IMR-90 (cell line): ENCODE data around the gene ALPI. TPM values are rescaled to one million over a fixed set of nuclear protein-coding genes. Genes with fewer than 3 reads are reported as not detected.

Source experiments
- ATAC-seq: fragments of 200-7000 bp; cut with Tn5 transposase; 2 replicates; pipeline ENCODE4 v1.9.1; 2020; ENCODE audit warnings: low read depth, mild to moderate bottlenecking, moderate library complexity
- BruUV-seq: library from RNA; stranded (reverse); fragments of 400-500 nt; replicated peaks from 2 replicates; lab custom pipeline; 2021; lab: Mats Ljungman, UMichigan
- CTCF ChIA-PET: fragments of 300-600 bp; formaldehyde crosslinking; extraction: SDS; loops from one replicate; lab custom pipeline; 2021; ENCODE audit warnings: antibody characterized with exemption; lab: Yijun Ruan, JAX
- POLR2A ChIA-PET: fragments of 300-600 bp; sonication (Branson Sonifier 250); formaldehyde crosslinking; loops from one replicate; lab custom pipeline; 2022; ENCODE audit warnings: antibody characterized with exemption; ENCODE audit not compliant: unreplicated experiment; lab: Charles Lee
- DNase-seq: peaks from one replicate; pipeline ENCODE4 v3.0.0; 2013
- H2AFZ ChIP-seq: replicated peaks from 2 replicates; pipeline ENCODE3; 2013; ENCODE audit warnings: low read length, mild to moderate bottlenecking; ENCODE audit not compliant: poor library complexity
- H2AK5ac ChIP-seq: 2 replicates; pipeline ENCODE4 v1.6.1; 2013; ENCODE audit warnings: low read depth, low read length, inconsistent platforms
- H2AK9ac ChIP-seq: replicated peaks from 2 replicates; pipeline ENCODE3; 2013; ENCODE audit warnings: mild to moderate bottlenecking, low read depth, low read length, moderate library complexity; ENCODE audit not compliant: poor library complexity
- H2BK120ac ChIP-seq: 2 replicates; pipeline ENCODE4 v1.6.1; 2013; ENCODE audit warnings: low read depth, low read length, inconsistent platforms
- H2BK15ac ChIP-seq: 3 replicates; pipeline ENCODE4 v1.6.1; 2013; ENCODE audit warnings: low read depth, low read length, inconsistent platforms
- H2BK20ac ChIP-seq: 2 replicates; pipeline ENCODE4 v1.6.1; 2013; ENCODE audit warnings: low read depth, mild to moderate bottlenecking, inconsistent platforms, low read length, moderate library complexity
- H2BK5ac ChIP-seq: 2 replicates; pipeline ENCODE4 v1.6.1; 2013; ENCODE audit warnings: mild to moderate bottlenecking, low read depth, low read length, inconsistent platforms; ENCODE audit not compliant: poor library complexity, severe bottlenecking
- H3K14ac ChIP-seq: replicated peaks from 2 replicates; pipeline ENCODE4 v1.6.1; 2013; ENCODE audit warnings: low read depth, low read length, inconsistent platforms
- H3K18ac ChIP-seq: 2 replicates; pipeline ENCODE4 v1.6.1; 2013; ENCODE audit warnings: low read depth, low read length, control low read depth
- H3K23ac ChIP-seq: 2 replicates; pipeline ENCODE4 v1.6.1; 2013; ENCODE audit warnings: low read depth, low read length, inconsistent platforms
- H3K27ac ChIP-seq: 2 replicates; pipeline ENCODE4 v1.5.1; 2013; ENCODE audit warnings: mild to moderate bottlenecking, control low read depth, low read length; ENCODE audit not compliant: insufficient read depth
- H3K27me3 ChIP-seq: 2 replicates; pipeline ENCODE4 v1.6.1; 2013; ENCODE audit warnings: low read length; ENCODE audit not compliant: control insufficient read depth, insufficient read depth
- H3K36me3 ChIP-seq: 2 replicates; pipeline ENCODE4 v1.6.1; 2013; ENCODE audit warnings: low read length, mixed read lengths; ENCODE audit not compliant: control insufficient read depth, insufficient read depth
- H3K4ac ChIP-seq: 2 replicates; pipeline ENCODE4 v1.6.1; 2013; ENCODE audit warnings: low read depth, low read length, inconsistent platforms
- H3K4me1 ChIP-seq: 2 replicates; pipeline ENCODE4 v1.6.1; 2013; ENCODE audit warnings: low read length, mixed read lengths; ENCODE audit not compliant: control insufficient read depth, insufficient read depth
- H3K4me2 ChIP-seq: 2 replicates; pipeline ENCODE4 v1.6.1; 2013; ENCODE audit warnings: low read depth, mild to moderate bottlenecking, control low read depth, low read length, moderate library complexity
- H3K4me3 ChIP-seq: 2 replicates; pipeline ENCODE4 v1.5.1; 2013; ENCODE audit warnings: low read depth, mild to moderate bottlenecking, control low read depth, low read length, moderate library complexity; ENCODE audit not compliant: insufficient read depth
- H3K56ac ChIP-seq: 2 replicates; pipeline ENCODE4 v1.6.1; 2013; ENCODE audit warnings: low read length, inconsistent platforms; ENCODE audit not compliant: insufficient read depth; ENCODE audit errors: extremely low read depth
- H3K79me1 ChIP-seq, 2 experiments: 2 replicates each; pipeline ENCODE4 v1.6.1; 2013; ENCODE audit warnings: low read length in 2 of 2, inconsistent platforms in 1 of 2, low read depth in 1 of 2
- H3K9ac ChIP-seq: 2 replicates; pipeline ENCODE4 v1.6.1; 2013; ENCODE audit warnings: low read depth, low read length, control low read depth
- H3K9me1 ChIP-seq: 2 replicates; pipeline ENCODE4 v1.6.1; 2013; ENCODE audit warnings: low read length, inconsistent platforms; ENCODE audit not compliant: insufficient read depth
- H3K9me3 ChIP-seq: 2 replicates; pipeline ENCODE4 v1.6.1; 2013; ENCODE audit warnings: low read length; ENCODE audit not compliant: control insufficient read depth, insufficient read depth
- H4K20me1 ChIP-seq: 2 replicates; pipeline ENCODE4 v1.6.1; 2013; ENCODE audit warnings: low read length, inconsistent platforms; ENCODE audit not compliant: insufficient read depth
- H4K5ac ChIP-seq: 2 replicates; pipeline ENCODE4 v1.6.1; 2013; ENCODE audit warnings: mild to moderate bottlenecking, low read depth, low read length, control low read depth
- H4K8ac ChIP-seq, 2 experiments: 2 replicates each; pipeline ENCODE4 v1.6.1; 2013; ENCODE audit warnings: low read depth in 2 of 2, low read length in 2 of 2, control low read depth in 1 of 2, inconsistent platforms in 1 of 2
- H4K91ac ChIP-seq: 2 replicates; pipeline ENCODE4 v1.6.1; 2013; ENCODE audit warnings: low read depth, low read length, inconsistent platforms; ENCODE audit not compliant: insufficient read depth
- BHLHE40 ChIP-seq: fragments of 150-350 bp; IDR thresholded peaks from 2 replicates; pipeline ENCODE4 v1.6.1; 2016; ENCODE audit warnings: mild to moderate bottlenecking, low read depth, low read length
- MXI1 ChIP-seq: IDR thresholded peaks from 2 replicates; pipeline ENCODE4 v1.6.1; 2012; ENCODE audit warnings: low read depth, mild to moderate bottlenecking, low read length, moderate library complexity, borderline replicate concordance
- RAD21 ChIP-seq: IDR thresholded peaks from 2 replicates; pipeline ENCODE4 v1.6.1; 2012; ENCODE audit warnings: low read length, improper control_type of control experiment
- WGBS, 2 experiments: methylation state at CpG; one replicate each; pipeline versions ENCODE4 v1.1.5 to v1.1.7; 2013; ENCODE audit warnings: missing lambda C conversion rate in 2 of 2; ENCODE audit not compliant: insufficient read length in 1 of 2; ENCODE audit errors: extremely low coverage in 2 of 2; 5-methylcytosine and 5-hydroxymethylcytosine counted together
- dilution Hi-C: fragments of 300-500 bp; cut with HindIII; formaldehyde crosslinking; loops from one replicate; pipeline ENCODE4 v1.14.3; 2018; ENCODE audit warnings: low sequenced_read_pairs; ENCODE audit not compliant: unreplicated experiment
- in situ Hi-C: fragments of 300-500 bp; cut with MboI; formaldehyde crosslinking; loops from 3 replicates; pipeline ENCODE4 v1.14.3; 2019; ENCODE audit warnings: low sequenced_read_pairs, inconsistent platforms, mixed read lengths
- intact Hi-C: fragments of 100-400 bp; cut with micrococcal nuclease; formaldehyde crosslinking; loops from 2 replicates; pipeline ENCODE4 v1.10.0; 2022
- polyA plus RNA-seq, 3 experiments: library from polyadenylated mRNA; depleted of rRNA; stranded (reverse); fragments of >200 nt; gene quantifications; 2 replicates each; pipeline ENCODE4 v1.2.3, GENCODE V29; 2012; ENCODE audit warnings: low replicate concordance in 1 of 3
- total RNA-seq: library from RNA; depleted of rRNA; stranded (reverse); fragments of >200 nt; gene quantifications from 2 replicates; pipeline ENCODE4 v1.2.3, GENCODE V29; 2012
- TF ChIP-seq, protein P1 (sequence below): fragments of 150-350 bp; IDR thresholded peaks from 2 replicates; pipeline ENCODE4 v1.6.1; 2017; ENCODE audit warnings: mild to moderate bottlenecking, antibody characterized with exemption, low read length, low read depth

The ALPI gene
- total and polyA plus RNA-seq, 2 of the 4 experiments (the other 2 are of a cell fraction) = not detected

DNA sequence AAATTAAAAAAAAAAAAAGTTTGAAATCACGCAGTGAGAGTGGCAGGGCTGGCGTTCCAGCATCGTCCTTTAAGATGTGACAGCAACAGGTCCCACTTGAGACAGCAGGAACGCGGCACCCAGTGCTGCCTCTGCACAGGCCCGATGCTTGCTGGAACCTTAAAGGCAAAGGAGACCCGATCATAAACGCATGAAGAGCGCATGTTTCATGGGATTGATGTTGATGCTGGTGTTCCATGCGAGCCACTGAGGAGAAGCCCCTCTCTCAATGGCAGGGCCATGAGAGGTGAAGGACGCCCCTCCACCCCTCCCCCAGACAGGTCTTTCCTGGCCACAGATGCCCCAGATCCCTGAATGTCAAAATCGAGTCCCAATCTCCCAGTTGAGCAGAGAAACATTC lies 17.9 kb upstream of the ALPI start:
- no peak overlapping the region for H3K56ac ChIP-seq
- H3K9me1 ChIP-seq = no peaks in the 10 kb centered on the region
- no peaks in the 10 kb centered on the region for H3K36me3 ChIP-seq
- dilution Hi-C loops (no loop called here), in situ Hi-C loops (no loop called here), intact Hi-C loops (no loop called here)
- no peak overlapping the region for H3K18ac ChIP-seq
- no peak overlapping the region for H4K8ac ChIP-seq
- no peak overlapping the region for H3K4me3 ChIP-seq
- H3K4ac ChIP-seq = no peak overlapping the region
- H2BK5ac ChIP-seq = no peak overlapping the region
- no peak overlapping the region for H2AK9ac ChIP-seq
- no TSS peak for BruUV-seq
- DNase-seq (no peak), ATAC-seq (no peak)
- no peak overlapping the region for H2AFZ ChIP-seq
- no peaks in the 10 kb centered on the region for H3K79me1 ChIP-seq
- no peak overlapping the region for H4K91ac ChIP-seq
- H3K23ac ChIP-seq = no peak overlapping the region
- H2AK5ac ChIP-seq = no peak overlapping the region
- TF ChIP-seq MXI1 (no peak), RAD21 (no peak), BHLHE40 (no peak)
- TF ChIP-seq, protein P1, sequence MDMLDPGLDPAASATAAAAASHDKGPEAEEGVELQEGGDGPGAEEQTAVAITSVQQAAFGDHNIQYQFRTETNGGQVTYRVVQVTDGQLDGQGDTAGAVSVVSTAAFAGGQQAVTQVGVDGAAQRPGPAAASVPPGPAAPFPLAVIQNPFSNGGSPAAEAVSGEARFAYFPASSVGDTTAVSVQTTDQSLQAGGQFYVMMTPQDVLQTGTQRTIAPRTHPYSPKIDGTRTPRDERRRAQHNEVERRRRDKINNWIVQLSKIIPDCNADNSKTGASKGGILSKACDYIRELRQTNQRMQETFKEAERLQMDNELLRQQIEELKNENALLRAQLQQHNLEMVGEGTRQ = no peak
- H3K14ac ChIP-seq = no peak overlapping the region
- no peak overlapping the region for H2BK20ac ChIP-seq
- H3K27ac ChIP-seq = no peak overlapping the region
- ChIA-PET POLR2A (no interaction called here), CTCF (interaction anchor here (0.9 kb wide), 1 partner anchor 536 kb away, joined by 3 read pairs; no protein-coding TSS in a partner anchor)
- no peak overlapping the region for H2BK120ac ChIP-seq
- H3K9ac ChIP-seq = no peak overlapping the region
- H3K4me2 ChIP-seq = no peak overlapping the region
- no peak overlapping the region for H4K5ac ChIP-seq
- WGBS, 2 experiments = 81% methylated on average over 3 of the region's 12 CpGs; no CpG with 5 or more reads in 1 of the 2 experiments
- H2BK15ac ChIP-seq = no peak overlapping the region
- no peaks in the 10 kb centered on the region for H3K9me3 ChIP-seq
- H3K27me3 ChIP-seq = peaks cover 30% of the 10 kb centered on the region
- no peaks in the 10 kb centered on the region for H3K4me1 ChIP-seq
- H4K20me1 ChIP-seq = no peaks in the 10 kb centered on the region
